Stimulated activated naive CD4-positive, alpha-beta T cell (primary cell): Measurements from ENCODE around the gene ZNF800.
"Not testable (repeated sequence)": the region's sequence is repeated elsewhere in the genome, so short reads cannot be mapped to it uniquely, and the experiment has no call there.

Experiments used
- DNase-seq, 6 experiments: peaks; one replicate each; lab custom pipeline; 2025; lab: John Stamatoyannopoulos, UW

Gene ZNF800

DNA sequence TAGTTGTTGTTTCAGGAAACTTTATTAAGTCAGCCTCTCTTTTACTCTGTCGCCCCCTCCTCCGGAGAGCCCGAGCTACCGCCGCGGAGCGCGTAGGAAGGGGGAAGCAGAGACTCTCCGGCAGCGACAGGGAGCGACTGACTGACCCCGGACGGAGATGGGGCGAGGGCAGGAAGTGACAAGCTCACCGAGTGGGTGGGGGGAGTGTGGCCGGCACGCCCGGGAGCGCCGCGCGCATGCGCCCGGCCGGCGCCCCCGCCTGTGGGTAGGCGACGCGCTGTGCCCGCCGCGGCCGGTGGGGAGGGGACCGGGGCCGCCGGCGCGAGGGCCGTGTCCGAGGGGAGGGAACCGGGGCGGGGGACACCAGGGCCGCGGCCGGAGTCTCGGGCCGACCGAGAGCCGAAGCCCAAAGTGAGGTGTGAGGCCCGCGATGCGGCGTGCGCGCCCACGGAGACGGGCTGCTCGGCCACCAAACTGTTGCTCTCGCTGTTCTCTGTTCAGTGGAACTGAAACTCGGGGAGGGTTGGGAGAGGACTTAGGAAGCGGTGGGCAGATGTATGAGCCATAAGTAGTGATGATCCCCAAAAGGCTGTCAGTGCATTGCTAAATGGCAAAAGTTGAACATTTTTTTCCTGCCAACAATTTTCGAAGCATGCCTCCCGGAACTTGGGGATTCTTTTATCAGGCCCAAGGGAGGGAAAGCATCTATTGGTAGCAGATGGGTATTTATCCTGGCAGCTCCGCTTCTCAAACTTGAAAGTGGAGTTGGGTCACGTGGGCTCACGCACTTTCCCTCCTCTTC, at the start of gene ZNF800:
Gene ZNF800, minus strand, starts transcription at position 143 of the 802 bp plus-strand sequence. CDS start 1,151 bp downstream, outside the sequence.
- DNase-seq, result peak; percentile 70 to 91 (median 77)

DNA sequence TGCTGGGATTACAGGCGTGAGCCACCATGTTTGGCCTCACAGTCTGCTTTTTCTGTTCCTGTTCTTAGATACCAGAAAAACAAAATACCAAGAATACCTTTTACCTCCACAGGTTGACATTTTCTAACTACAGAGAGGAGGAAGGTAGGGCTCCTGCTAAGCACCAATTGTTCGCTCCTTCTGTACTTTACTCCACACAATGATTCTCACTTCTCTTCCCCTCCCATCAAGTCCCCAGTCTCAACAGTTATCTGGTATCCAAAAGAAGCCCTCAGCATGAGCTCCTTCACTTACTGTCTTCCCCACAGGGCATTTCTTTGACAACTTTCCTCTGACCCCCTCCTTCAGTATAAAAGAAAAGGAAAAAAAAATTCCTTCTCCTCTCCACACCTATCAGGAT, 47.7 kb upstream of the ZNF800 start:
- DNase-seq, result no peak

- DNase-seq, result no peak
Measured at GRCh38 chr7:127438836-127439235, 46.3 kb upstream of the ZNF800 start.

DNA sequence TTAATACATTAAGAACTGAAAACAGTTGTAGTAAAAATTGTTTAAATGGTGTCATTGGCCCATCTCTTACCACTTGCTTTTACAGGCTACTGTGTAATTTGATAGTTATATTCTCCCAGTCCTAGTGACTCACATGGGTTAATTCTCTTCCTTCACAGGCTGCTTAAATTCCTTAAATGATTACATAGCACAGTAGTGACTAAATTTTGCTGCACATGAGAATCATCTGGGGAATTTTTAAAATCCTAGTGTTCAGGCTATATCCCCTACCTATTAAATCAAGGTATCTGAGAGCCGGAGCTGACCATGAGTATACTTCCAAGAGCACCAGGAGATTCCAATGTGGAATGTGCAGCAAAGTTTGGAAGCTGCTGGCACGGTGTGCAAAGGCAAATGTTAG, 45.3 kb upstream of the ZNF800 start:
- DNase-seq, result no peak

GRCh38 chr7:127437241-127437640, 44.7 kb upstream of the ZNF800 start:
- DNase-seq, result no peak

DNA sequence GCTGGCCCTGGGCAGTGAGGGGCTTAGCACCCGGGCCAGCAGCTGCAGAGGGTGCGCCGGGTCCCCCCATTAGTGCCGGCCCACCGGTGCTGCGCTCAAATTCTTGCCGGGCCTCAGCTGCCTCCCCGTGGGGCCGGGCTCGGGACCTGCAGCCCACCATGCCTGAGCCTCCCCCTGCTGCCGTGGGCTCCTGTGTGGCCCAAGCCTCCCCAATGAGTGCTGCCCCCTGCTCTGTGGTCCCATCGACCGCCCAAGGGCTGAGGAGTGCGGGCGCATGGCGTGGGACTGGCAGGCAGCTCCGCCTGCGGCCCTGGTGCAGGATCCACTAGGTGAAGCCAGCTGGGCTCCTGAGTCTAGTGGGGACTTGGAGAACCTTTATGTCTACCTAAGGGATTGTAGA, 36.8 kb upstream of the ZNF800 start:
- not testable (repeated sequence) for DNase-seq

GRCh38 chr7:127419196-127419595, 26.7 kb upstream of the ZNF800 start:
- no peak for DNase-seq

GRCh38 chr7:127418459-127418858, 26.0 kb upstream of the ZNF800 start:
- DNase-seq, result no peak

DNA sequence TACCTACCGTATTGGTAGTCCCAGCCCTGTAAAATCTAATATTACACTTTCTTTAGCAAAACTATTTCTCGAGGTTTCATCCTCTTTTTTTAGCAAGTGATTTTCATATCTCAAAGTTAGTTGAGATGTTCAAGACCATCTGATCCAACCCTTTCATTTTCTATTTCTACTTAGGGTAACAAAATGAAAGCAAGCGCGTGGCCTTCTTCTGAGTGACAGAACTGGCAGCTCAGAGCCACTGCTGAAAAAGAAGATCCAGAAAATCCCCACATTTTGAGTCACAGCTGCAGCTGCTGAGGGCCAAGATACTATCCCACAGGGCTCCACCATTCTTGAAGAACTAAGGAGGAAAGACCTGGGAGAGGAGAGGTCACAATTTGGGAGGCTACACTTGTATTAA, 24.8 kb upstream of the ZNF800 start:
- no peak for DNase-seq

- DNase-seq, result peak in 1 of 6 experiments; percentile 8
Measured at GRCh38 chr7:127415060-127415742, 22.7 kb upstream of the ZNF800 start.

GRCh38 chr7:127413962-127414361, 21.5 kb upstream of the ZNF800 start:
- DNase-seq, result peak in 3 of 6 experiments; percentile 57 to 64 (median 62)

DNA sequence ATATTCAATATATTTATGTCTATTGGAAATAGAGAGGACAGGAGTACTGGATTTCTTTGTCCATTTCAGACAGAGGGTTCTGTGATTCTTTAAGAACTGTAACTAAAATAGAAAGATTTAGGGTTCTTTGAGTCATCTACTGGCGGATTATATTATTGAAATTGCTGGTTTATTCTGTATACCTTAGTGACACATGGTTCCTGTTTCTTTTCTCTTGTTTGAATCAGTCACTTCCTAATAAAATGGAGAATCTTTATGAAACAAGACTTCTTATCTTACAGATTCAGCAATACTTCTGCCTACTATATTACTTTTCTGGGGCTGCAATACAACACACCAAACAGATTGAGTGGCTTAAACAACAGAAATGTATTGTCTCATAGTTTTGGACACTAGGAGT, 20.8 kb upstream of the ZNF800 start:
- no peak for DNase-seq

- DNase-seq, result no peak
Measured at GRCh38 chr7:127411176-127411575, 18.7 kb upstream of the ZNF800 start.

GRCh38 chr7:127409629-127410028, 17.1 kb upstream of the ZNF800 start:
- DNase-seq, result no peak

DNA sequence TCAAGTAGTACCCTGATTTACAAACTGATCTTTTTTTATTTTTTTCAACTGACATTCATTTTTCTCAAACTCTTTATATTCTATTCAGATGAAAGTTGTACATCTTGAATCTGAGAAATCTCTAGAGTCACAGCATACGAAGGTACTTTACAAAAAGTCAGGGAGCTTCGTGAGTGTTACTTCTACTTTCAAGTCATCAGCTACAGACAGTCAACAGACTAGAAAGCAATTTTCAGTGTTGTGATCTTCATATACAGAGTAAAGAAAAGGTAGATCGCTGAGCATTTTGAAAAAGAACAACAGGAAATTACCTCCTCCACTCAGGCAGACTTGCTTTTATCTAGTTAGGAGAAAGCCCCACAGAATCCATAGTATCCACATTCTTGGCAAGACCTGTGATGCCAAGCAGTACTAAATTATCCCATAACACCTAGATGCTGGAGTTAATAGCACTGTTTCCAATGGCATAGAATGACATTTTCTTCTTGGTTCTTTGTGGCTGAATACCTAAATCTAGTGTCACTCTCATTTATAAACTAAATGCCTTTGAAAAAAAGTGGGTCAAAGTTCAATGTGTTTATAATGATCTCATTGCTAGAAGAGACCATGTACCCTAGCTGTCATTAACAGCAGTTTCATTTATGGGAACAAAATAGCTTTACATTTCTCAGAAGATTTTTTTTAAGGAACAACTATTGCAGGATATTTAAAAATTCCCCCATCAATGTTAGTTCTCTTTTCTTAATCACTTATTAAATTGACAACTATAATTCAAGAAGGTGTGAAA, 12.0 kb upstream of the ZNF800 start:
- DNase-seq, result peak in 3 of 6 experiments; percentile 36 to 52 (median 41)

GRCh38 chr7:127396184-127396583, 3.7 kb upstream of the ZNF800 start:
- DNase-seq, result no peak

DNA sequence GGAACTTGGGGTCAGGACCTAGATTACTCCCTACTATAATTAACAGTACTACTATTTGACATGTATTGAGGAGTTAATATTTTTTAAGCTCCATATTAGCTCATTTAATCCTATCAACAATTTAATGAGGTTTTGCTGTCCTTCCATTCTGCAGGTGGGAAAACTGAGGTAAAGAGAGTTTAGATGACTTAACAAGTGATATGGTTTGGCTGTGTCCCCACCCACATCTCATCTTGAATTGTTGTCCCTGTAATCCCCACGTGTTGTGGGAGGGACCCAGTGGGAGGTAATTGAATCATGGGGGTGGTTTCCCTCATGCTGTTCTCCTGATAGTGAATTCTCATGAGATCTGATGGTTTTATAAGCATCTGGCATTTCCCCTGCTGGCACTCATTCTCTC, 2.6 kb upstream of the ZNF800 start:
- not testable (repeated sequence) for DNase-seq

DNA sequence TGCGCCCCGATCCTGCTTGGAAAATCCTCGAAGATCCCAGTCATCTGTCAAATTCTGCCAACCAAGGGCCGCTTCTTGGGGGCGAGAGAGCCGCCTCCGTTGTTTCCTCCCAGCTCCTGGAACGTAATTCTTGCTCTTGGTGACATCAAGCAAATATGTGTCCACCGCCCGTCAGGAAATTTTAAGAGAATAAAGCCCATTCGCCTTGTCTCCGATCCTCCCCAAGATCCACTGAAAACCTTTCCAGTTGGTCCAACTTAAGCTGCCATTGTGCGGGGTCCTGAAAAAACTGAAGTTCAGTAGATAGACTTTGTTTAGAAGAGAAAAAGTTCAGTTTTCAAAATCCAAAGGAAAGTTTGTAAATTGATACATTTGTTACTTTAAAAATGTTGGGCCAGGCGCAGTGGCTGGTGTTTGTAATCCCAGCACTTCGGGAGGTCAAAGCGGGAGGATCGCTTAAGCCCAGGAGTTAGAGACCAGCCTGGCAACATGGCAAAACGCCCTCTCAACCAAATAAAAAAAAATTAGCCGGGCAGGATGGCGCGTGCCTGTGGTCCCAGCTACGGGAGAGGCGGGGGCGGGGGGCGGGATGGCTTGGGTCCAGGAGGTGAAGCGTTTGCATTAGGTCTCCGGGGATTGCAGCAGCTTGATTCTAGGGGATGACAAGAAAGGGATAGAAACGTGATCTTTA, 1.0 kb upstream of the ZNF800 start:
- peak in 1 of 6 experiments; percentile 21 for DNase-seq

DNA sequence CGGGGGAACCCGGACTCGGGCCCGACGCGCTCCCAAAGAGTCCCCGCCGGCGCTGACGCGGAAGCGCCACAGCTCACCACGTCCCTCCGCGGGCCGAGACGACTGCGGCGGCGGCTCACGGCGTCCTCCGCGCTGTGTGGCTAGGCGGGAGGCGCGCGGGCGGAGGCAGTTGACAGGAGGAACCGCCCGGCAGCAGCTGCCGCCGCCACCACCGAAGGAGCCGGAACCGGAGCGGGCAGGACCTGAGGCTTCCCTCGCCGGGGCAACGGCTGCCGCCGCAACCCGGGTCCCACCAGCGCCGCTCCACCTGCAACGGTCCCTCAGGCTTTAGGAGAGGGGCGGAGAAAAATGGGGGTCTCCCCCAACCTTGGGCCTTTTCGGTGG, 334 bp downstream of the ZNF800 start:
- DNase-seq, result peak; percentile 51 to 91 (median 72)

GRCh38 chr7:127391591-127392181, 822 bp downstream of the ZNF800 start:
- DNase-seq, result peak; percentile 36 to 74 (median 49)

- DNase-seq, result peak in 1 of 6 experiments; percentile 26
Measured at GRCh38 chr7:127390817-127391590, 1.5 kb downstream of the ZNF800 start.
